Mesendoderm (in vitro differentiated cells): ENCODE data around the gene SASH1.

ENCODE experiments used
- DNase-seq: peaks from one replicate; pipeline ENCODE4 v3.0.0; 2013
- H2AK5ac ChIP-seq: 2 replicates; pipeline ENCODE4 v1.6.1; 2013; ENCODE audit warnings: low read length, inconsistent platforms
- H2BK120ac ChIP-seq: 2 replicates; pipeline ENCODE4 v1.6.1; 2013; ENCODE audit warnings: low read depth, mild to moderate bottlenecking, low read length, moderate library complexity, mixed read lengths
- H2BK15ac ChIP-seq: replicated peaks from 2 replicates; pipeline ENCODE4 v1.6.1; 2013; ENCODE audit warnings: low read depth, mild to moderate bottlenecking, moderate library complexity
- H2BK5ac ChIP-seq: 2 replicates; pipeline ENCODE4 v1.6.1; 2013; ENCODE audit warnings: low read length, inconsistent platforms
- H3K18ac ChIP-seq: 2 replicates; pipeline ENCODE4 v1.6.1; 2013; ENCODE audit warnings: mild to moderate bottlenecking, low read length, mixed read lengths
- H3K23ac ChIP-seq: one replicate; pipeline ENCODE4 v1.6.1; 2013; ENCODE audit warnings: low read length
- H3K27ac ChIP-seq: 2 replicates; pipeline ENCODE4 v1.5.1; 2013; ENCODE audit warnings: low read depth, mild to moderate bottlenecking, inconsistent platforms, low read length, moderate library complexity
- H3K27me3 ChIP-seq: 2 replicates; pipeline ENCODE4 v1.6.1; 2013; ENCODE audit warnings: low read length, control low read depth, mild to moderate bottlenecking, inconsistent platforms; ENCODE audit not compliant: insufficient read depth, poor library complexity
- H3K36me3 ChIP-seq: 2 replicates; pipeline ENCODE4 v1.6.1; 2013; ENCODE audit warnings: low read length, inconsistent platforms; ENCODE audit not compliant: control insufficient read depth, insufficient read depth
- H3K4ac ChIP-seq: one replicate; pipeline ENCODE4 v1.6.1; 2013; ENCODE audit warnings: low read depth, mild to moderate bottlenecking, low read length, moderate library complexity
- H3K4me1 ChIP-seq: 2 replicates; pipeline ENCODE4 v1.6.1; 2013; ENCODE audit warnings: low read depth, low read length, inconsistent platforms; ENCODE audit not compliant: control insufficient read depth
- H3K4me2 ChIP-seq: 2 replicates; pipeline ENCODE4 v1.6.1; 2013; ENCODE audit warnings: low read length
- H3K4me3 ChIP-seq: 2 replicates; pipeline ENCODE4 v1.5.1; 2013; ENCODE audit warnings: mild to moderate bottlenecking, low read length
- H3K56ac ChIP-seq: one replicate; pipeline ENCODE4 v1.6.1; 2013; ENCODE audit warnings: low read length
- H3K79me1 ChIP-seq: 2 replicates; pipeline ENCODE4 v1.6.1; 2013; ENCODE audit warnings: low read length, inconsistent platforms
- H3K79me2 ChIP-seq: 2 replicates; pipeline ENCODE4 v1.6.1; 2013; ENCODE audit warnings: mild to moderate bottlenecking, low read length; ENCODE audit not compliant: control insufficient read depth, insufficient read depth
- H3K9ac ChIP-seq: 2 replicates; pipeline ENCODE4 v1.6.1; 2013; ENCODE audit warnings: low read length, inconsistent platforms
- H4K5ac ChIP-seq: one replicate; pipeline ENCODE4 v1.6.1; 2013; ENCODE audit warnings: low read length
- H4K8ac ChIP-seq: one replicate; pipeline ENCODE4 v1.6.1; 2013; ENCODE audit warnings: low read depth, mild to moderate bottlenecking, control low read depth, low read length, moderate library complexity
- WGBS: extraction: QIAGEN DNeasy Blood & Tissue Kit; methylation state at CpG from one replicate; pipeline ENCODE4 v1.1.7; 2013; ENCODE audit warnings: low lambda C conversion rate, missing lambda C conversion rate; ENCODE audit not compliant: insufficient coverage; ENCODE audit errors: extremely low coverage; 5-methylcytosine and 5-hydroxymethylcytosine counted together

Gene SASH1

GRCh38 chr6:148507774-148508173 lies 165.1 kb downstream of the SASH1 start:
- Histone ChIP-seq H3K27me3 (no peaks in the 10 kb centered on the region), H2BK5ac (no peak overlapping the region), H3K4me1 (peaks cover 13% of the 10 kb centered on the region), H3K79me2 (no peaks in the 10 kb centered on the region), H3K4me2 (no peak overlapping the region), H3K56ac (no peak overlapping the region), H3K4me3 (no peak overlapping the region), H3K23ac (no peak overlapping the region), H2AK5ac (no peak overlapping the region), H3K9ac (no peak overlapping the region), H2BK15ac (no peak overlapping the region), H3K4ac (no peak overlapping the region), H3K27ac (no peak overlapping the region), H3K79me1 (no peaks in the 10 kb centered on the region), H2BK120ac (no peak overlapping the region), H3K36me3 (no peaks in the 10 kb centered on the region), H3K18ac (no peak overlapping the region), H4K5ac (no peak overlapping the region), H4K8ac (no peak overlapping the region)
- DNase-seq = no peak
- no CpG with 5 or more reads among the region's 5 CpGs for WGBS

DNA sequence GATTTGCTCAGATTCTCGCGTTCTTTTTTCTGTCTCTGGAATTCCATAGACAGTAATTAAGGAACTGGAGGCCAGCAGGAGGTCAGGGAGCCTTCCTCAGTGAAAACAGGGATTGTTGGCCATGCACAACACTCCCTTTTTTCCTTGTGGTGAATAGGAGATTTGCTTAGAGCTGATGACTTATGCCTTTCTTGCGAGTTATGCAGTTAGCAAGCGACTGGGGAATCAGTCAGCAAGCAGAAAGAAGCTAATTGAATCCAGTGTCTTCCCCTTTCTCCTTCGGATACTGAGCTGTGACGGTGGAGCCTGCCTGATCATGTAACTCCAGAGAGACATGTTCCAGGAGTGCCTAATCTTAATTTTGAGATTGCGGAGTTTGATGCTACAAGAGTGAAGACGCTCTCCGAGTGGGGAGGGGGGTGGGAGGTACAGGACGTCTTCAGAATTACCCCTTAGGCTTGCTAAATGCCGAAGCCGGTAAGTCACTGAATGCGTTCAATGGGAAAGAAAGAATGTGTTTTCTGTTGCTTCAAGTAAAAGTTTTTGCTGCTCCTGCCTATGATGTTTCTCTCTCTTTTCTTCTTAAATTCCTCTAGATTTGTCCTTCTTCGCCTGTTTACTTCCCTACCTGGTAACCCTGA lies 165.9 kb downstream of the SASH1 start:
- Histone ChIP-seq H3K4me1 (peaks cover 13% of the 10 kb centered on the region), H3K4me2 (no peak overlapping the region), H3K4me3 (no peak overlapping the region), H3K79me1 (peaks cover 2% of the 10 kb centered on the region), H3K9ac (peak overlapping the region; percentile 29), H2AK5ac (no peak overlapping the region), H3K4ac (no peak overlapping the region), H2BK120ac (no peak overlapping the region), H3K27me3 (no peaks in the 10 kb centered on the region), H4K8ac (no peak overlapping the region), H3K27ac (no peak overlapping the region), H3K79me2 (no peaks in the 10 kb centered on the region), H3K36me3 (no peaks in the 10 kb centered on the region), H2BK15ac (no peak overlapping the region), H3K18ac (peak overlapping the region; percentile 54), H3K56ac (peak overlapping the region; percentile 65), H3K23ac (no peak overlapping the region), H4K5ac (peak overlapping the region; percentile 62), H2BK5ac (no peak overlapping the region)
- peak; percentile 70 for DNase-seq
- WGBS = no CpG with 5 or more reads among the region's 14 CpGs

- H3K4me2 ChIP-seq = no peak overlapping the region
- peak overlapping the region; percentile 62 for H3K56ac ChIP-seq
- no peak overlapping the region for H4K8ac ChIP-seq
- no peaks in the 10 kb centered on the region for H3K79me2 ChIP-seq
- peak overlapping the region; percentile 54 for H3K18ac ChIP-seq
- no peak overlapping the region for H3K4ac ChIP-seq
- no peak overlapping the region for H3K9ac ChIP-seq
- no peaks in the 10 kb centered on the region for H3K27me3 ChIP-seq
- no peak overlapping the region for H3K4me3 ChIP-seq
- WGBS = no CpG with 5 or more reads among the region's 14 CpGs
- no peak overlapping the region for H2BK5ac ChIP-seq
- no peak overlapping the region for H2BK15ac ChIP-seq
- peaks cover 2% of the 10 kb centered on the region for H3K79me1 ChIP-seq
- no peaks in the 10 kb centered on the region for H3K36me3 ChIP-seq
- no peak overlapping the region for H2AK5ac ChIP-seq
- H4K5ac ChIP-seq = no peak overlapping the region
- DNase-seq = no peak
- H3K27ac ChIP-seq = no peak overlapping the region
- H3K4me1 ChIP-seq = peaks cover 16% of the 10 kb centered on the region
- no peak overlapping the region for H3K23ac ChIP-seq
- no peak overlapping the region for H2BK120ac ChIP-seq
Measured at GRCh38 chr6:148509119-148509799, 166.6 kb downstream of the SASH1 start.

DNA sequence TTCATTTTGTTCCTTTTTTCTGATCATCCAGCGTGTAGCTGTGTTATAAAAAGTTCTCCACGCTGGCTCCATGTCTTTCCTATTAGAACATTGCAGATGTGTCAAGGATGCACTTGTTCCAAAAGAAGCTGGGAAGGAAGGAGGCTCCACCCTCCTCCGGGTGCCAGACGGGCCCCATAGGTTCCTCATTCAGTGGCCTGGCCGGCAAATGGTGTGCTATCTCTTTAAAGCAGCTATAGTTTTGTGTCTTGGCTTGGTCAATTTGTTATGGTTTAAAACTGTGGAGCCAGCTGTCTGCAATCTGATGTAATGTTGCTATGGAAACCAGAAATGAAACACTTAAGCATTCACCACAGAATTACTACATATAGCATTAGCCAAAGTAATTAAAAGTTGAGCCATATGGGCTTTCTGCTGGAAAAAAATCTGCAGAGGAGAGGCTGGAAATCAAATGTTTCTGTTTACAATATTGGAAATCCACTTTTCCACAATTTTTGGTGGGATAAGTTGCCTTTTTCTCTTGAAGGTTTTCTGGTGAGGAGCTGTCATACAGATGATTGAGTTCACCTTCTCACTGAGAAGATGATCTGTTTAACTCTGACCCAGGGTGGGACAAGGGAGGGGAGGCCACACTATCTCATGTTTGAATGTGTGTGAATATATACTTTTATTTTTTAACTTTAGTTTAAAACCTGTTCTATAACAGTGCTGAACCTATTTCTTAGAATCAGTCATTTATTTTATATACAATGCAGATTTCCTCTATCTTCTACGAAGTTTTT lies 167.4 kb downstream of the SASH1 start:
- Histone ChIP-seq H3K27me3 (no peaks in the 10 kb centered on the region), H3K27ac (no peak overlapping the region), H3K4me2 (no peak overlapping the region), H2BK15ac (no peak overlapping the region), H3K18ac (no peak overlapping the region), H3K79me1 (peaks cover 2% of the 10 kb centered on the region), H3K79me2 (no peaks in the 10 kb centered on the region), H3K4me1 (peaks cover 16% of the 10 kb centered on the region), H3K36me3 (no peaks in the 10 kb centered on the region), H3K9ac (no peak overlapping the region), H3K4ac (no peak overlapping the region), H2BK5ac (no peak overlapping the region), H4K8ac (no peak overlapping the region), H4K5ac (no peak overlapping the region), H2AK5ac (no peak overlapping the region), H2BK120ac (no peak overlapping the region), H3K23ac (no peak overlapping the region), H3K56ac (no peak overlapping the region), H3K4me3 (no peak overlapping the region)
- peak; percentile 65 for DNase-seq
- WGBS = no CpG with 5 or more reads among the region's 6 CpGs

DNA sequence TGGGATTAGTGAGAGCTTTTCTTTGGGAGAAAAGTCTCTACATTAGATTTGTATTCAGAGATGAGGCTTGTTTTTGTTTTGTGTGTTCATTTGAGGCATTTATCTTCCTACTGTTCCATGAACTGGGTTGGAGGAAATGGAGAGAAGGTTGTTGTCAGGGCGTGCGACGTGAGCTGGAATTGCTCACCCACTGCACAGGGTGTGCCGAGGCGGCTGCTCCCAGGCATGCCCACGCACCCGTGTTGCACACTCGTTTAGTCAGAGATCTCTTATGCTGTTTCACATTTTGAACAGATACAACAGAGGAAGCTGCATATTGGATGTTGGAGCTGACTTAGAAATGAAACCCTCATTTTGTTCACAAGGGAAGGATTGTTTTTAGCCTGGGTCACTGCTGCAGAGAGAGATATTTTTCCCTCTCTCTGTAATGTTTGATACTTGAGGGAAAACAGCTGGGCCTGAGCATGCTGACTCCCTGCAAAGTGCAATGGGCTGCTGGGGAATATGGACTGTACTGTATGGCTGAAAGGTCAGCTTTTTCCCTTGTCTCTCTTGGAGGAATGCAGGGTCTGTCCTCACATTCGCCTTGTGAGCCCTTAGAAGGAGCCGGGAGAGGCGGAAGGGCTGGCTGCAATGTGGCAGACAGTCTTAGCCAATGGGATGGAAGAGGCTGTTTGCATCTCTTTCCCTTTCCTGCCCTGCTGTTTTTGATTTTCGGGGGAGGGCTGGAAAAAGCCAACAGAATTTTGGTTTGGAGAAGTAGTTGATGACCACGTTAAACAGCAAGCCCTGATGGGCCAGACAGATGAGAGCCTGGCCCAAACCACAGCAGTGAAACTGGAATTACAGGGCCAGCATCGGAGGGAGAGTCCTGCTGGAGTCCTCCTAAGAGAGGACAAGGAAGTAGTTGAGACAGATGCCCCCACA lies 170.8 kb downstream of the SASH1 start:
- Histone ChIP-seq H4K8ac (no peak overlapping the region), H3K79me2 (no peaks in the 10 kb centered on the region), H3K27ac (no peak overlapping the region), H3K18ac (no peak overlapping the region), H3K36me3 (no peaks in the 10 kb centered on the region), H2BK15ac (no peak overlapping the region), H4K5ac (peak overlapping the region; percentile 26), H3K4me3 (no peak overlapping the region), H2BK120ac (no peak overlapping the region), H3K9ac (no peak overlapping the region), H2AK5ac (no peak overlapping the region), H3K56ac (no peak overlapping the region), H3K4me2 (no peak overlapping the region), H3K27me3 (no peaks in the 10 kb centered on the region), H3K23ac (peak overlapping the region; percentile 81), H3K4me1 (peaks cover 13% of the 10 kb centered on the region), H3K4ac (no peak overlapping the region), H2BK5ac (no peak overlapping the region), H3K79me1 (peaks cover 2% of the 10 kb centered on the region)
- DNase-seq = peak; percentile 40
- WGBS = no CpG with 5 or more reads among the region's 14 CpGs
